ENCODE measurements around the gene NSRP1.

DNA sequence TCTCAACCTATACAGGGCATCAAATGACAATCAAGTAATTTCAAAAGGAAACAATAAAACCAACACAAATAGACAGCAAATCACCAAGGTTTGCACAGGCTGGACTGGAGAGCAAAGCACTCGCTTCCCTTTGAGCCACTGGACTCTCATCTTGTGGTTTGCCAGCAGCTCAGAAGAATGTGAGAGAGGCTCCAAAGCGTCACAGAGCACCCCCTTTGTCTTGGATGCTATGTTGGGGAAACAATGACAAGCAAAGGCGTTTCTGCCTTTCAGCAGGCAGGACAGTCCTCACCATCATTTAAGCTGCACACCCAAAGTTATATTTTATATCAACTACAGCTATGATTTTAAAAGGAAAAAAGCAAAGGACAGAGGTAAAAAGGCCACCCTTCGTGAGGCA lies 105.6 kb downstream of the NSRP1 start:
- TF ChIP-seq, protein P1, sequence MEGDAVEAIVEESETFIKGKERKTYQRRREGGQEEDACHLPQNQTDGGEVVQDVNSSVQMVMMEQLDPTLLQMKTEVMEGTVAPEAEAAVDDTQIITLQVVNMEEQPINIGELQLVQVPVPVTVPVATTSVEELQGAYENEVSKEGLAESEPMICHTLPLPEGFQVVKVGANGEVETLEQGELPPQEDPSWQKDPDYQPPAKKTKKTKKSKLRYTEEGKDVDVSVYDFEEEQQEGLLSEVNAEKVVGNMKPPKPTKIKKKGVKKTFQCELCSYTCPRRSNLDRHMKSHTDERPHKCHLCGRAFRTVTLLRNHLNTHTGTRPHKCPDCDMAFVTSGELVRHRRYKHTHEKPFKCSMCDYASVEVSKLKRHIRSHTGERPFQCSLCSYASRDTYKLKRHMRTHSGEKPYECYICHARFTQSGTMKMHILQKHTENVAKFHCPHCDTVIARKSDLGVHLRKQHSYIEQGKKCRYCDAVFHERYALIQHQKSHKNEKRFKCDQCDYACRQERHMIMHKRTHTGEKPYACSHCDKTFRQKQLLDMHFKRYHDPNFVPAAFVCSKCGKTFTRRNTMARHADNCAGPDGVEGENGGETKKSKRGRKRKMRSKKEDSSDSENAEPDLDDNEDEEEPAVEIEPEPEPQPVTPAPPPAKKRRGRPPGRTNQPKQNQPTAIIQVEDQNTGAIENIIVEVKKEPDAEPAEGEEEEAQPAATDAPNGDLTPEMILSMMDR (IDR thresholded peaks at IDR 0.05; ENCODE audit: low read depth, low read length, missing input control), result no peak
- no peak for TF ChIP-seq GABPA (IDR thresholded peaks at IDR 0.05 in 1 of 2, conservative IDR thresholded peaks at IDR 0.05 in 1 of 2)
